Measurements from ENCODE around the gene NEU3.
"Not testable (repeated sequence)": the region's sequence is repeated elsewhere in the genome, so short reads cannot be mapped to it uniquely, and the experiment has no call there.

Gene NEU3

GRCh38 chr11:75031224-75031753 lies 42.6 kb downstream of the NEU3 start:
- DNase-seq, result no peak

- no peak for DNase-seq
Measured at GRCh38 chr11:75031771-75032549, 43.2 kb downstream of the NEU3 start.

GRCh38 chr11:75032550-75032935 lies 43.8 kb downstream of the NEU3 start:
- DNase-seq, result no peak

DNA sequence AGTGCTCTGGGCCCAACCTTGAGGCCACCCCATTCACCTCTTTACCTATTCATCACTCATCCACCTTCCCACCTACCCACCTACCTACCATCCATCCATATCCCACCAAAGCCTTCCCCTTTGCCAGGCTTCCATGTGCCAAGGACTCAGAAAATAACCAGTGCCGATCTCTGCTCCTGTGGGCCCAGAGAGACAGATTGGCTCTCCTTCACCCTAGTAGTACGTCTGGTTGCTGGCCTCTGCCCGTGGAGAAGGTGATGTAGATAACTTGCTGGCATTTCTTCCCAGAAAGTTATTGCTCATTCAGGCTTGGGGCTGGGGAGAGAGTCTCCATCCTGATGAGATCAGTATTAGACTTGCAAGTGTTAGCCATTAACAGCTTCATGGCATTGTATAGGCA lies 45.2 kb downstream of the NEU3 start:
- no peak for DNase-seq

DNA sequence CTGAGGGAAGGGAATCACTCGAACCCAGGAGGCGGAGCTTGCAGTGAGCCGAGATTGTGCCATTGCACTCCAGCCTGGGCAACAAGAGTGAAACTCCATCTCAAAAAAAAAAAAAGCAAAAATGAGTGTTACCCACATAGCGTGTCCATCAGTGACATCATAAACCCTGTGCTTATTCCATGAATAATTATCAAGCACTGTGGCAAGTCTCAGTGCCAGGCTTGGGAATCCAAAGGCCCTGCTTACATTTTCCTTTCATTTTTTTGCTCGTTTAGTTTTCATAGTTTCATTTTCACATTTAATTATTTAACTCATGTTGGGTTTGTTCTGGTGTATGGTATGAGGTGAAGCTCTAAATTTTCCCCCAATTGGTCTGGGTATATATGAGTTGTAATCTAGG lies 46.5 kb downstream of the NEU3 start:
- no peak for DNase-seq

DNA sequence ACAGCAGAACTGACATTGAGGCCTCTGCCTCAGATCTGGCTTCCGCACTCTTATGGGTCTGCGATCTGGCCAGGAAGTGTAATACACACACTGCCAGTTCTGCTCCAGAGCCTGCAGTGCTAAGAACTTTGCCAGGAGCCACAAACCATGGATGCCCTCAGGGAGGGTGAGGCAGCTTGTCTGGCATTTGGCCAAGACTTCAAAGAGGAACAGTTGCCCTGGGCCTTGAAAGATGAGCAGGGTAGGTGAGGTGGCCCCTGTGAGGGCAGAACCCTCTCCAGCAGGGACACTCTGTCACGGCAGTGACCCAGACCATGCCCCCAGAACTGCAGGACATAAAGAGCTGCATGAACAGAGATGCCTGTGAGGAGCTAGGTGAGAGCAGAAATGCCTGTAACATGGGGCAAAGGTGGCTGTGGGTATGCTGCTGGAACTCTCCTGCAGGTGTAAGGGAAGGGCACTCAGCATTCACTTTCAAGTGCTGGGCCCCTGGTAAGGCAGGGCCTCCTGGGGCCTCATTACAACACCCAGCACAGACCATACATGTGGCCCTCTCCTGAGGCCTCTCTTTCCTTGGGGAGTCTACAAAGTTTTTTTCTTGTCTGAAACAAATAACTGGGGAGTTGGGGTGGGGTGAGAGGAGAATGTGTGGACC lies 47.3 kb downstream of the NEU3 start:
- DNase-seq, result peak; percentile 16

DNA sequence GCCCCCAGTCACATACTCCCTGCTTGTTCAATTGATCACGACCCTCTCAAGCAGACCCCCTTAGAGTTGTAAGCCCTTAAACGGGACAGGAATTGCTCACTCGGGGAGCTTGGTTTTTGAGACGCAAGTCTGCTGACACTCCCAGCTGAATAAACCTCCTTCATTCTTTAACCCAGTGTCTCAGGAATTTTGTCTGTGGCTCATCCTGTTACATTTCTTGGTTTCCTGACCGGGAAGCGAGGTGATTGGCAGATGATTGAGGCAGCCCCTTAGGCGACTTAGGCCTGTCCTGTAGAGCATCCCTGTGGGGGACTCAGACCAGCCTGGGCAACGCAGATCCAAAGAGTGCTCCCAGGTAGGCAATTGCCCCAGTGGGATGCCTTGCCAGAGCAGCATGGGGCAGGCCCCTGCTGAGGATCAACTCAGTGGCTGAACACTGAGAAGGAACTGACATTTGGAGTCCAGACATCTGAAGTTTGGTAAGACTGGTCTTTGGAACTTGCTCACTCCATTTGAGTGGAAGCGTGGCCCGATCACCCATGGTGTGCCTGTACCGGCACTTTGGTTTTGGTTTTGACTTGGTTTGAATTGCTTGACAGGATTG lies 51.5 kb downstream of the NEU3 start:
- no peak for DNase-seq

GRCh38 chr11:75041263-75041662 lies 52.5 kb downstream of the NEU3 start:
- no peak for DNase-seq

- DNase-seq, result not testable (repeated sequence)
Measured at GRCh38 chr11:75041821-75042220, 53.1 kb downstream of the NEU3 start.

GRCh38 chr11:75044381-75045170 lies 55.8 kb downstream of the NEU3 start:
- not testable (repeated sequence) for DNase-seq

GRCh38 chr11:75046668-75047067 lies 57.9 kb downstream of the NEU3 start:
- not testable (repeated sequence) for DNase-seq

- no peak for DNase-seq
Measured at GRCh38 chr11:75047191-75047590, 58.5 kb downstream of the NEU3 start.

DNA sequence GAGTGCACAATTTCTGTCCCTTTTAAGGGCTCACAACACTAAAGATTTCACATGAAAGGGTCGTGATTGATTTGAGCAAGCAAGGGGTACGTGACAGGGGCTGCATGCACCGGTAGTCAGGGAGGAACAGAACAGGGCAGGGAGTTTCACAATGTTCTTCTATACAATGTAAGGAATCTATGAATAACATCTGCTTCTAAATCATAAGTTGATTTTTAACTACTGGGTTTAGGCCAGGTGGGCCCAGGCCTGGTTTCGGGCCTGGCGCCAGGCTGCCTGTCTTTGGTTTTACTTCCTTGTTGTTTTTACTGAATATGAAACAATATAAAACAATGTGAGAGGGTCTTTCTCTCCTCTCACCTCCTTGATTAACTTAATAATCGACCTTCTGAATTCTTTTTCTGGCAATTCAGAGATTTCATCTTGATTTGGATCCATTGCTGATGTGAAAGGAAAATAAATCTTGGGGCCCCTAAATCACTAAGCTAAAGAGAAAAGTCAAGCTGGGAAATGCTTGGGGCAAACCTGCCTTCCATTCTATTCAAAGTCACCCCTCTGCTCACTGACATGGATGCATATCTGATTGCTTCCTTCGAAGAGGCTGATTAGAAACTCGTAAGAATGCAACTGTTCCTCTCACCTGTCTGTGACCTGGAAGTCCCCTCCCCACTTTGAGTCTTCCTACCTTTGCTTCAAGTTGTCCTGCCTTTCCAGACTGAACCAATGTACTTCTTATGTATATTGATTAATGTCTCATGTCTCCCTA lies 61.0 kb downstream of the NEU3 start:
- not testable (repeated sequence) for DNase-seq

GRCh38 chr11:75050516-75050915 lies 61.8 kb downstream of the NEU3 start:
- DNase-seq, result no peak

DNA sequence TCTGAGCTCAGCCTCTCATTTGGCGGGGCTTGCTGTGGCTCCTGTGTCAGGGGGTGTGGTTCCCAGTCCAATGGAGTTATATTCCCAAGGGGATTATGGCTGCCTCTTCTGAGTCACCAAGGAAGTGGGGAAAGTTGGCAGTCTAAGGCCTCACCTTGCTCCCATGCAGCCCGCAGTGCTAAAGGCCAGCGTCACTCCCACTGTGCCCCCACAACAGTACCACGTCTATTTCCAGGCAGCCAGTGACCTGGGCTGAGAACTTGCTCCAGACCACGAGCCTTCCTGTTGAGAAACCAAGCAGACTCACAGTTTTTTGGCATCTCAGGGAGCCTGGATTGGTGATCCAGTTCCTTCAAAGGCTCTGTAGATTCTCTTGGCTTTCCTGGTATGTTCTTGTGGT lies 62.3 kb downstream of the NEU3 start:
- no peak for DNase-seq

DNA sequence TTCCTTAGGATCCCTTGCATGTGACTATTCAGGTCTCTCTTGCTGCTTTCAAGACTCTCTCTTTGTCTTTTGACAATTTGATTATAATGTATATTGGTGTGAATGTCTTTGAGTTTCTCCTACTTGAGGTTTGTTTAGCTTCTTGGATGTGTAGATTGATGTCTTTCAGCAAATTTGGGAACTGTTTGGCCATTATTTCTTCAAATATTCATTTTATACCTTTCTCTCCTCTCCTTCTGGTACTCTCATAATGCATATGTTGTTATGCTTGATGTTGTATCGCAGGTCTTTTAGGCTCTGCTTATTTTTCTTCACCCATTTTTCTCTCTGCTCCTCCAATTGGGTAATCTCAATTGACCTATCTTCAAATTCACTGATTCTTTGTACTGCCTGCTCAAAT lies 63.7 kb downstream of the NEU3 start:
- DNase-seq, result no peak

- DNase-seq, result no peak
Measured at GRCh38 chr11:75055511-75055910, 66.8 kb downstream of the NEU3 start.

DNA sequence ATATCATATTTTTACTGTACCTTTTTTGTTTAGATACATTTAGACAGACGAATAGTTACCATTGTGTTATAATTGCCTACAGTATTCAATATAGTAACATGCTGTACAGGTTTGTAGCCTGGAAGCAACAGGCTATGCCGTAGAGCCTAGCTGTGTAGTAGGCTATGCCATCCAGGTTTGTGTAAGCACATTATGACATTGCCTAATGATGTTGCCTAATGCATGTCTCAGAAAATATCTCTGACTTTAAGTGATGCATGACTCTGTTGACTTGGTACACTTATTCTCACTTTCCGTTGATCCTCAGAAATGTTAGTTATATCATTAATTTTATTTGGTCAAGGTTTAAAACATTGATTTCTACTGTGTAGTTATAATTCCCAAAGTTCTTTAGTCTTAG lies 68.1 kb downstream of the NEU3 start:
- DNase-seq, result no peak

DNA sequence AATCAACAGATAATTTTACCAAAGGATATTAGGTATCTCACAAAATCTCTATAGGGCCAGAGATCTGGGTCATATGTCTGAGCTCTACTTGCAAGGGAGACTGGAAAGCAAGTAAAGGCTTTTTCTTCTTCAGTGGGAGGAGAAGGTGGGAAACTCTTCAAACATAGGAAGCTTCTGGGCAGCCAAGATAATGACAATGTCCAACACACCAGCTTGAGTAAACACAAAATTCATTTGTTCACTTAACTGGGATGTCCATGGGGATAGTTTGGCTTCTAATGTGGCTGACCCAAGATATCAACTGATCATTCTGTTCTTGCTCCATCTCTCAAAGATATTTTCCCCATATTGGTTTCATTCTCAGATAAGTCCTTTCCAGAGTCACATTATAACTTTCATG lies 70.6 kb downstream of the NEU3 start:
- DNase-seq, result no peak

DNA sequence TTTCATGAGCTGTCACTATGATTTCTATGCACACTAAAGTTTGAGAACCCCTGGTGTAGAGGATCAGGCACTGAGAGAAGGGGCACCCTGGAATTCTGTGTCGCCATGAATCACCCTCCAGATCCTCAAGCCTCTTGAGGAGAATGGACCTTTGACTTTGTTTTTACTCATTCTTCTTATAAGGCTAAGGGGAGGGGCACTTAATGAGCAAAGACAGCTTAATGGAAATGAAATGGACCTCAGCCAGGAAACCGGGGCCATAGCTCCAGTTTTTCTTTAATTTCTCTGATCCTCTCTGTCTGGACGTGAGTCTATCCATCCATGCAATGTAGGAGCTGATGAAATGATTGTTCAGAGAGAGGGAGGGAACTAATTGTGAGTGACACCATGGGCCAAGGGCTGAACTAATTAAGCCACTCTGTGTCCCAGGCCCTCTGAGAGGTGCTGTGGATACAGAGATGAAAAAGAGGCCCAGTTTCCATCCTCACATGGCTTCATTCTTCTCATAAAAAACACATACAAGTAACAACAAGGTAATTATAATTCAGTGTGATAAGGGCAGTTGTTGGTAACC lies 75.1 kb downstream of the NEU3 start:
- DNase-seq, result no peak

DNA sequence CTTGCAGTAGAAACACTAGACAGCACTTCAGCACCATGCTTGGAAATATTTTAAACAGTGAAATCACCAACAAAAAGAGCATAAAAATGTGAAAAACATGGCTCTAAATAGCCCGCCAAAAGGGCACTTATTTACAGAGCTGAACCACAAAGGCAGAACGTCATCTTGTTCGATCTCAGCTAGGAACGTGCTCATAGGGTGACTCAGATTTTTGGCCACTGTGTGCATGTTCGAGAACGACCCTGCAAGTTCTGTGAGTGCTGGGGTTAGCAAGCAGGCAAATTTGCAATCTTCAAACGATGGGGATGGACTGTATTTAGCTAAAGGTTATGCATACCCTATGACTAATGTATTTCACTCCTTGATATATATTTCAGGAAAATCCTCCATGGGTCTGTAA lies 77.3 kb downstream of the NEU3 start:
- DNase-seq, result no peak

All from NCI-H2107 (cell line).